ENCODE measurements around the gene TXN.
"Not testable (repeated sequence)": the region's sequence is repeated elsewhere in the genome, so short reads cannot be mapped to it uniquely, and the experiment has no call there.

Gene TXN

GRCh38 chr9:110208031-110208430 is 48.3 kb downstream of the TXN start, which contains the start of gene C9orf152:
Gene C9orf152, minus strand, starts transcription at chr9:110208159. Its CDS starts 580 bp downstream, at chr9:110207579.
- DNase-seq (ENCODE audit: low spot score), result no peak

GRCh38 chr9:110207071-110207641 is 49.2 kb downstream of the TXN start:
- no peak for DNase-seq (ENCODE audit: low spot score)

- no peak for DNase-seq (ENCODE audit: low spot score)
Observed at GRCh38 chr9:110206389-110206788, 49.9 kb downstream of the TXN start.

GRCh38 chr9:110205612-110206011 is 50.7 kb downstream of the TXN start:
- not testable (repeated sequence) for DNase-seq (ENCODE audit: low spot score)

GRCh38 chr9:110202232-110202631 is 54.1 kb downstream of the TXN start:
- DNase-seq (ENCODE audit: low spot score), result no peak

GRCh38 chr9:110199643-110200042 is 56.7 kb downstream of the TXN start:
- no peak for DNase-seq (ENCODE audit: low spot score)

- DNase-seq (ENCODE audit: low spot score), result no peak
Observed at GRCh38 chr9:110198357-110198756, 58.0 kb downstream of the TXN start.

GRCh38 chr9:110197330-110198187 is 58.7 kb downstream of the TXN start:
- DNase-seq (ENCODE audit: low spot score), result no peak

GRCh38 chr9:110196084-110196499 is 60.2 kb downstream of the TXN start:
- DNase-seq (ENCODE audit: low spot score), result not testable (repeated sequence)

All from kidney capillary endothelial cell (primary cell).